Measurements from ENCODE around the gene LRMDA. TPM values are rescaled to one million over a fixed set of nuclear protein-coding genes. Genes with fewer than 3 reads are reported as not detected.

Gene LRMDA
- polyA plus RNA-seq, 2 of the 4 experiments (the other 2 are of a cell fraction) = 4.6 to 5.2 TPM

DNA sequence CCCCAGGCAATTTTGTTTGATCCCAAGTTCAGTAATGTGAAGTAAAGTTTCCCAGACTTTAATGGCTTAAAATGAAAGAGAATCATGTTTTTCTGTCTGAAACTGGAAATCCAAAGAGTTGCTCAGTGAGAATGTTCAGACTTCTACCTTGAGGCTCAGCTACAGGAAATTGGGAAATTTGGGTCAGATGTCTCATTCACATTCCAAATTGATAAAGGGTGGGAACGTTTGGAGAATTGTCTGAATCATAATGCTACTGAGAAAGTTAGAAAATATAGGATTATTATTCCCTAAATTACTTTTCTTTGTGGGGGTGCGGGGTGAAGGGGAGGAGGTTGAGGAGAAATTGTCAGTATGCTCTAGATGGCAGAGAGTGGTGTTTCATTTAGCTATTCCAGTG lies 773.9 kb downstream of the LRMDA start:
- Histone ChIP-seq H3K27ac (no peak overlapping the region), H3K4me3 (no peak overlapping the region), H3K9me3 (no peaks in the 10 kb centered on the region), H3K4me1 (no peaks in the 10 kb centered on the region), H3K4me2 (no peak overlapping the region)
- TF ChIP-seq ESRRA (IDR thresholded peaks at IDR 0.05; ENCODE audit: borderline replicate concordance, low read length) = no peak
- no peak for TF ChIP-seq SMC3 (IDR thresholded peaks at IDR 0.05)
- no peak for TF ChIP-seq BHLHE40 (IDR thresholded peaks at IDR 0.05; ENCODE audit: low read depth, low read length)
- TF ChIP-seq, protein P1, sequence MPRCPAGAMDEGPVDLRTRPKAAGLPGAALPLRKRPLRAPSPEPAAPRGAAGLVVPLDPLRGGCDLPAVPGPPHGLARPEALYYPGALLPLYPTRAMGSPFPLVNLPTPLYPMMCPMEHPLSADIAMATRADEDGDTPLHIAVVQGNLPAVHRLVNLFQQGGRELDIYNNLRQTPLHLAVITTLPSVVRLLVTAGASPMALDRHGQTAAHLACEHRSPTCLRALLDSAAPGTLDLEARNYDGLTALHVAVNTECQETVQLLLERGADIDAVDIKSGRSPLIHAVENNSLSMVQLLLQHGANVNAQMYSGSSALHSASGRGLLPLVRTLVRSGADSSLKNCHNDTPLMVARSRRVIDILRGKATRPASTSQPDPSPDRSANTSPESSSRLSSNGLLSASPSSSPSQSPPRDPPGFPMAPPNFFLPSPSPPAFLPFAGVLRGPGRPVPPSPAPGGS (IDR thresholded peaks at IDR 0.05) = no peak
- POLR2A ChIA-PET = no interaction called here
- CTCF ChIA-PET = no interaction called here
- FAIRE-seq = no peak
- no peak for DNase-seq (ENCODE audit: low read depth in 1 of 2, low spot score in 1 of 2)
- no peak for ATAC-seq
- WGBS (ENCODE audit: missing lambda C conversion rate) = 17% methylated on average over 2 of the region's 2 CpGs

DNA sequence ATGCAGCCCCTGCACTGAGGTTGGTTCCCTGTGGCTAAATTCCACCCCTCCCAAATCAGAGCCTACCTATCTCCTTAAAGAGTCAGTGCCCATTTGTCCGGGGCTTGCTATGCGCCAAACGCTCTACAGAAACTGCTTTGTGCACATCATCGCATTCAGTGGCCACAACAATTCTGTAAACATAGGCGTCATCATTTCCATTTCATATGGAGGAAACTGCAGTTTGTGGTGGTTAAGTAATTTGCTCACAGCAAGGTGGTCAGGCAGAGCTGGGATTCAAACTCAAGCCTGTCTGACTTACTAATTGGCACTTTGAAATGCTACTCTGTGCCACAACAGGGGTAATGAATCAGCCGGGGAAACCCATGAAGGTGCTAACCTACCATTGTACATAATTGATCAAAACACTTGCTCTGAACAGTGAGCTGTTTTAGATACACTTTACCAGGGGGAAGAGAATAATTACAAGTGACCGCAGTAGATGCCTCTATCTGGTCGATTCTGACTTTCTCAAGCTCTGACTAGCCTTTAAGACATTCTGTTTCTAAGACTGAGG lies 775.5 kb downstream of the LRMDA start:
- TF ChIP-seq, protein P2, sequence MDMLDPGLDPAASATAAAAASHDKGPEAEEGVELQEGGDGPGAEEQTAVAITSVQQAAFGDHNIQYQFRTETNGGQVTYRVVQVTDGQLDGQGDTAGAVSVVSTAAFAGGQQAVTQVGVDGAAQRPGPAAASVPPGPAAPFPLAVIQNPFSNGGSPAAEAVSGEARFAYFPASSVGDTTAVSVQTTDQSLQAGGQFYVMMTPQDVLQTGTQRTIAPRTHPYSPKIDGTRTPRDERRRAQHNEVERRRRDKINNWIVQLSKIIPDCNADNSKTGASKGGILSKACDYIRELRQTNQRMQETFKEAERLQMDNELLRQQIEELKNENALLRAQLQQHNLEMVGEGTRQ (IDR thresholded peaks at IDR 0.05) = no peak
- H3K9me3 ChIP-seq = no peaks in the 10 kb centered on the region
- no peak overlapping the region for H3K27ac ChIP-seq
- no peak overlapping the region for H3K4me3 ChIP-seq
- WGBS (ENCODE audit: missing lambda C conversion rate) = 73% methylated on average over 8 of the region's 8 CpGs
- H3K4me2 ChIP-seq = no peak overlapping the region
- H3K4me1 ChIP-seq = no peaks in the 10 kb centered on the region
- ATAC-seq = no peak
- POLR2A ChIA-PET = no interaction called here
- FAIRE-seq = no peak
- no peak for DNase-seq (ENCODE audit: low read depth in 1 of 2, low spot score in 1 of 2)
- CTCF ChIA-PET = no interaction called here

DNA sequence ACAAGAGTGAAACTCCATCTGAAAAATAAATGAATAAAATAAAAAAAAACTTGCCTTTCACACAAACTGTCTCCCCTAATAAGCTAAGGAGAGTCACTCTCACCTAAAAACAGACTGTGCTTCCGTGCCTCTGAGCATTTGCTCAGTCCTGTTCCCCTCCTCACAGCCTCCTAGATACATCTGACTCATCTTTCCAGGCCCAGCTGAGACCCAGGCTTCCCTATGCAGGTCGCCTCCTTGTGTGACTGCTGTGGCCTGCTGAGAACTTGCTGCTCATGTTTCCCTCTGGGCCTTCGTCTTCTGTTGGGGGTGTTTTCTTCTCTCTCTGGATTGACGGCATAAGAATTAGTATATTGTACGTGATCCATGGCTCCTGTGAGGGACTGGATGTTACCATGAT lies 777.7 kb downstream of the LRMDA start:
- ChIA-PET CTCF (no interaction called here), POLR2A (no interaction called here)
- FAIRE-seq = no peak
- DNase-seq (ENCODE audit: low read depth in 1 of 2, low spot score in 1 of 2) = no peak
- Histone ChIP-seq H3K4me1 (no peaks in the 10 kb centered on the region), H3K4me3 (no peak overlapping the region), H3K9me3 (no peaks in the 10 kb centered on the region), H3K27ac (no peak overlapping the region), H3K4me2 (no peak overlapping the region)
- TF ChIP-seq HOXA7 (CRISPR knock-in tag; IDR thresholded peaks at IDR 0.05) (no peak), ZFP36 (IDR thresholded peaks at IDR 0.05; ENCODE audit: borderline replicate concordance, partially characterized antibody) (no peak), ZC3H11A (IDR thresholded peaks at IDR 0.05) (no peak), NPAS2 (CRISPR knock-in tag; IDR thresholded peaks at IDR 0.05; ENCODE audit: borderline replicate concordance) (no peak), POLR2A (IDR thresholded peaks at IDR 0.05; ENCODE audit: low read length) (no peak), TP53 (CRISPR knock-in tag; IDR thresholded peaks at IDR 0.05) (no peak), KDM5A (IDR thresholded peaks at IDR 0.05) (no peak), JUN (IDR thresholded peaks at IDR 0.05) (no peak), GATA3 (IDR thresholded peaks at IDR 0.05; ENCODE audit: borderline replicate concordance) (no peak), EHF (CRISPR knock-in tag; IDR thresholded peaks at IDR 0.05) (no peak), HOXB13 (CRISPR knock-in tag; IDR thresholded peaks at IDR 0.05; ENCODE audit: low read depth) (no peak)
- TF ChIP-seq, protein P3, sequence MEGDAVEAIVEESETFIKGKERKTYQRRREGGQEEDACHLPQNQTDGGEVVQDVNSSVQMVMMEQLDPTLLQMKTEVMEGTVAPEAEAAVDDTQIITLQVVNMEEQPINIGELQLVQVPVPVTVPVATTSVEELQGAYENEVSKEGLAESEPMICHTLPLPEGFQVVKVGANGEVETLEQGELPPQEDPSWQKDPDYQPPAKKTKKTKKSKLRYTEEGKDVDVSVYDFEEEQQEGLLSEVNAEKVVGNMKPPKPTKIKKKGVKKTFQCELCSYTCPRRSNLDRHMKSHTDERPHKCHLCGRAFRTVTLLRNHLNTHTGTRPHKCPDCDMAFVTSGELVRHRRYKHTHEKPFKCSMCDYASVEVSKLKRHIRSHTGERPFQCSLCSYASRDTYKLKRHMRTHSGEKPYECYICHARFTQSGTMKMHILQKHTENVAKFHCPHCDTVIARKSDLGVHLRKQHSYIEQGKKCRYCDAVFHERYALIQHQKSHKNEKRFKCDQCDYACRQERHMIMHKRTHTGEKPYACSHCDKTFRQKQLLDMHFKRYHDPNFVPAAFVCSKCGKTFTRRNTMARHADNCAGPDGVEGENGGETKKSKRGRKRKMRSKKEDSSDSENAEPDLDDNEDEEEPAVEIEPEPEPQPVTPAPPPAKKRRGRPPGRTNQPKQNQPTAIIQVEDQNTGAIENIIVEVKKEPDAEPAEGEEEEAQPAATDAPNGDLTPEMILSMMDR (IDR thresholded peaks at IDR 0.05) = no peak
- TF ChIP-seq, protein P4, sequence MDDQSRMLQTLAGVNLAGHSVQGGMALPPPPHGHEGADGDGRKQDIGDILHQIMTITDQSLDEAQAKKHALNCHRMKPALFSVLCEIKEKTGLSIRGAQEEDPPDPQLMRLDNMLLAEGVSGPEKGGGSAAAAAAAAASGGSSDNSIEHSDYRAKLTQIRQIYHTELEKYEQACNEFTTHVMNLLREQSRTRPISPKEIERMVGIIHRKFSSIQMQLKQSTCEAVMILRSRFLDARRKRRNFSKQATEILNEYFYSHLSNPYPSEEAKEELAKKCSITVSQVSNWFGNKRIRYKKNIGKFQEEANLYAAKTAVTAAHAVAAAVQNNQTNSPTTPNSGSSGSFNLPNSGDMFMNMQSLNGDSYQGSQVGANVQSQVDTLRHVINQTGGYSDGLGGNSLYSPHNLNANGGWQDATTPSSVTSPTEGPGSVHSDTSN (IDR thresholded peaks at IDR 0.05) = no peak
- TF ChIP-seq, protein P5, sequence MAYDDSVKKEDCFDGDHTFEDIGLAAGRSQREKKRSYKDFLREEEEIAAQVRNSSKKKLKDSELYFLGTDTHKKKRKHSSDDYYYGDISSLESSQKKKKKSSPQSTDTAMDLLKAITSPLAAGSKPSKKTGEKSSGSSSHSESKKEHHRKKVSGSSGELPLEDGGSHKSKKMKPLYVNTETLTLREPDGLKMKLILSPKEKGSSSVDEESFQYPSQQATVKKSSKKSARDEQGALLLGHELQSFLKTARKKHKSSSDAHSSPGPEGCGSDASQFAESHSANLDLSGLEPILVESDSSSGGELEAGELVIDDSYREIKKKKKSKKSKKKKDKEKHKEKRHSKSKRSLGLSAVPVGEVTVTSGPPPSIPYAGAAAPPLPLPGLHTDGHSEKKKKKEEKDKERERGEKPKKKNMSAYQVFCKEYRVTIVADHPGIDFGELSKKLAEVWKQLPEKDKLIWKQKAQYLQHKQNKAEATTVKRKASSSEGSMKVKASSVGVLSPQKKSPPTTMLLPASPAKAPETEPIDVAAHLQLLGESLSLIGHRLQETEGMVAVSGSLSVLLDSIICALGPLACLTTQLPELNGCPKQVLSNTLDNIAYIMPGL (CRISPR knock-in tag; IDR thresholded peaks at IDR 0.05; ENCODE audit: borderline replicate concordance) = no peak
- ATAC-seq = no peak
- 37% methylated on average over 5 of the region's 5 CpGs for WGBS (ENCODE audit: missing lambda C conversion rate)

All from A549 (cell line).